Kidney (tissue), 14 donors: Measurements from ENCODE around the gene ARMC6. TPM values are rescaled to one million over a fixed set of nuclear protein-coding genes. Genes with fewer than 3 reads are reported as not detected.
A peak's percentile ranks its signal among the peaks of the same experiment; 100 is the strongest.

ENCODE experiments used
- DNase-seq, 5 donors: peaks; one replicate each; pipeline ENCODE4 v3.0.0-alpha.2; 2013 to 2020
- FAIRE-seq: peaks from 2 replicates; lab custom pipeline; 2012; peaks lifted over from hg19 to GRCh38; lab: Jason Lieb, UNC
- H3K27ac ChIP-seq, 2 donors: one replicate each; pipeline ENCODE4 v1.7.0; 2013; ENCODE audit warnings: low read depth in 2 of 2, low read length in 2 of 2, inconsistent platforms in 1 of 2
- H3K27me3 ChIP-seq: one replicate; pipeline ENCODE4 v1.7.1; 2013; ENCODE audit warnings: low read length, inconsistent platforms; ENCODE audit not compliant: control insufficient read depth, insufficient read depth
- H3K36me3 ChIP-seq, 3 donors: one replicate each; pipeline versions ENCODE4 v1.7.0 to v1.7.1; 2013; ENCODE audit warnings: low read length in 3 of 3, control low read depth in 1 of 3, inconsistent platforms in 1 of 3; ENCODE audit not compliant: insufficient read depth in 3 of 3, control insufficient read depth in 2 of 3
- H3K4me1 ChIP-seq, 3 donors: one replicate each; pipeline versions ENCODE4 v1.7.0 to v1.7.1; 2013; ENCODE audit warnings: low read length in 3 of 3, inconsistent platforms in 1 of 3, low read depth in 1 of 3; ENCODE audit not compliant: control insufficient read depth in 2 of 3, insufficient read depth in 2 of 3
- H3K4me3 ChIP-seq, 3 donors: one replicate each; pipeline versions ENCODE4 v1.7.0 to v1.8.1; 2013; ENCODE audit warnings: low read length in 3 of 3, control low read depth in 1 of 3, inconsistent platforms in 1 of 3
- H3K9ac ChIP-seq, 3 donors: one replicate each; pipeline versions ENCODE4 v1.7.0 to v1.7.1; 2013; ENCODE audit warnings: low read length in 3 of 3, control low read depth in 1 of 3, inconsistent platforms in 1 of 3
- H3K9me3 ChIP-seq, 3 donors: one replicate each; pipeline versions ENCODE4 v1.7.0 to v1.7.1; 2013; ENCODE audit warnings: low read length in 3 of 3, control low read depth in 1 of 3, inconsistent platforms in 1 of 3; ENCODE audit not compliant: control insufficient read depth in 2 of 3, insufficient read depth in 1 of 3
- intact Hi-C: fragments of 100-400 bp; cut with DNase I; formaldehyde crosslinking; loops from one replicate; pipeline ENCODE4 v1.11.1; 2022
- polyA plus RNA-seq: library from polyadenylated mRNA; stranded (reverse); fragments of 350-450 nt; fragmentation: Illumina TruSeq; extraction: RNeasy Lipid Tissue Mini Kit (QIAGEN cat#74804); gene quantifications from one replicate; pipeline ENCODE4 v1.2.3, GENCODE V29; 2014; ENCODE audit warnings: low read depth, low replicate concordance; ENCODE audit not compliant: insufficient read depth
- total RNA-seq: library from RNA; stranded (reverse); fragmentation: NEBNext Ultra II Directional; extraction: Animal tissue kit (Norgen Biotek cat#: 25700); gene quantifications from one replicate; pipeline ENCODE4 v1.2.1, GENCODE V29; 2021
- TF ChIP-seq, protein P1 (sequence below): IDR thresholded peaks from 3 replicates; pipeline ENCODE4 v1.5.1; 2012; ENCODE audit warnings: mild to moderate bottlenecking, moderate library complexity, borderline replicate concordance; ENCODE audit not compliant: insufficient read depth; ENCODE audit errors: extremely low read depth
- donor health status: control.
- donor health status: control.
- donor health status: control.
- donor health status: control.
- donor health status: control.
- donor health status: DM: yes; HTN: yes; CAD: no.
- donor health status: Normal renal cell carcinoma (clear cell type).

ARMC6 gene
- total and polyA plus RNA-seq, 2 donors from 2014 or later: 23.0 to 24.6 TPM

DNA sequence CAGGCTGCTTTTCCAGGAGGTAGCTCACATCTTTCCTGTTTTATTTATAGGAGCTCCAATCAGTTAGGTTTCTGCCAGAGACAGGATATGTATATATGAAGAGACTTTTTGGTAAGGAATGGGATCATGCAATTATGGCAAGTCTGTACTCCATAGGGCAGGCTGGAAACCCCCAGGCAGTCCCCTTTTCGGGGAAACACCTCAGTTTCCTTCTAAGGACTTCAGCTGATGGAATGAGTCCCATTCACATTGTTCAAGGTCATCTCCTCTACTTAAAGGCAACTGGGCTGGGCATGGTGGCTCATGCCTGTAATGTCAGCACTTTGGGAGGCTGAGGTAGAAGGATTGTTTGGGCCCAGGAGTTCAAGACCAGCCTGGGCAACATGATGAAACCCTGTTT lies 19.5 kb downstream of the ARMC6 start:
- Histone ChIP-seq H3K27ac (no peak overlapping the region), H3K4me1 (peaks cover 0 to 3% (median 0%) of the 10 kb centered on the region in 3 donors), H3K9ac (no peak overlapping the region), H3K36me3 (peaks cover 2 to 13% (median 9%) of the 10 kb centered on the region in 3 donors), H3K4me3 (no peak overlapping the region), H3K9me3 (no peaks in the 10 kb centered on the region), H3K27me3 (no peaks in the 10 kb centered on the region)
- FAIRE-seq: no peak
- intact Hi-C loops: loop anchor here (10.0 kb wide), 1 partner anchor 82 kb away; the partner anchor contains the start of gene TMEM161A
- DNase-seq: no peak
- TF ChIP-seq, protein P1, sequence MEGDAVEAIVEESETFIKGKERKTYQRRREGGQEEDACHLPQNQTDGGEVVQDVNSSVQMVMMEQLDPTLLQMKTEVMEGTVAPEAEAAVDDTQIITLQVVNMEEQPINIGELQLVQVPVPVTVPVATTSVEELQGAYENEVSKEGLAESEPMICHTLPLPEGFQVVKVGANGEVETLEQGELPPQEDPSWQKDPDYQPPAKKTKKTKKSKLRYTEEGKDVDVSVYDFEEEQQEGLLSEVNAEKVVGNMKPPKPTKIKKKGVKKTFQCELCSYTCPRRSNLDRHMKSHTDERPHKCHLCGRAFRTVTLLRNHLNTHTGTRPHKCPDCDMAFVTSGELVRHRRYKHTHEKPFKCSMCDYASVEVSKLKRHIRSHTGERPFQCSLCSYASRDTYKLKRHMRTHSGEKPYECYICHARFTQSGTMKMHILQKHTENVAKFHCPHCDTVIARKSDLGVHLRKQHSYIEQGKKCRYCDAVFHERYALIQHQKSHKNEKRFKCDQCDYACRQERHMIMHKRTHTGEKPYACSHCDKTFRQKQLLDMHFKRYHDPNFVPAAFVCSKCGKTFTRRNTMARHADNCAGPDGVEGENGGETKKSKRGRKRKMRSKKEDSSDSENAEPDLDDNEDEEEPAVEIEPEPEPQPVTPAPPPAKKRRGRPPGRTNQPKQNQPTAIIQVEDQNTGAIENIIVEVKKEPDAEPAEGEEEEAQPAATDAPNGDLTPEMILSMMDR: no peak

DNA sequence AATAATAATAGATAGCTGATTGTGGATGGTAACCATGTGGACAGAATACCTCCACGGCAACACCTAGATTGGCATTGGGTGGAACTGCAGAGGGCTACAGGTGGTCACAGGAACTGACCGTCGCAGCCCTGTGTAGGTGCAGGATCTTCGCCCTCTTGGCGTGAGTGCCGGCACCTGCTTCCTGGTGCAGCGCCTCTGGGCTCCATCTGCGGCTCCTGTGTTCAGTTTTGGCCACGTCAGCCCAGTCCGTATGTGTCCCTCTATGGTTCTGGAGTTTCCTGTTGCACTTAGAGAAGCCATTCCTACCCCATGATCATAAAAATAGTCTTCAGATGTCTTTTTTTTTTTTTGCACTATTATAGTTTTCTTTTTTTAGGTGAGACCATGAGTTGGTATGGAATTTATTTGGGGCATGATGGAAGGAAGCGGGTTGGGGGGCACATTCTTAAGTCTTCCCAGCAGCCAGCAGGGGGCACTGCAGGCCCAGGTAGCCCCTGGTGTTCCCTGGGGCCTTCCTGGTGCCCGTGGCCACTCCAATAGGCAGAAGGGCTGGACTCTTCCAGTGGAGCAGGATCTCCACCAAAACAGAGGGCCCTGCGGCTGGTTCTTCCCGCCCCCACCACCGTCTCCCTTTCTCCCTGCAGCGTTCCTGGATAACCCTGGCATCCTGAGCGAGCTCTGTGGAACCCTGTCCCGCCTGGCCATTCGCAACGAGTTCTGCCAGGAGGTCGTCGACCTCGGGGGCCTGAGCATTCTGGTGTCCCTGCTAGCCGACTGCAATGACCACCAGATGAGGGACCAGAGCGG lies 20.3 kb downstream of the ARMC6 start:
- H3K4me1 ChIP-seq: peaks cover 0 to 5% (median 0%) of the 10 kb centered on the region in 3 donors
- no peaks in the 10 kb centered on the region for H3K27me3 ChIP-seq
- peaks cover 2 to 13% (median 9%) of the 10 kb centered on the region in 3 donors for H3K36me3 ChIP-seq
- intact Hi-C loops: loop anchor here (10.0 kb wide), 1 partner anchor 81 kb away; the partner anchor contains the start of gene TMEM161A
- TF ChIP-seq, protein P1: peak; percentile 82
- no peak for FAIRE-seq
- peak in 4 of 5 donors; percentile 67 to 80 (median 75) for DNase-seq
- H3K9ac ChIP-seq: no peak overlapping the region
- H3K9me3 ChIP-seq: no peaks in the 10 kb centered on the region
- no peak overlapping the region for H3K4me3 ChIP-seq
- H3K27ac ChIP-seq: no peak overlapping the region

DNA sequence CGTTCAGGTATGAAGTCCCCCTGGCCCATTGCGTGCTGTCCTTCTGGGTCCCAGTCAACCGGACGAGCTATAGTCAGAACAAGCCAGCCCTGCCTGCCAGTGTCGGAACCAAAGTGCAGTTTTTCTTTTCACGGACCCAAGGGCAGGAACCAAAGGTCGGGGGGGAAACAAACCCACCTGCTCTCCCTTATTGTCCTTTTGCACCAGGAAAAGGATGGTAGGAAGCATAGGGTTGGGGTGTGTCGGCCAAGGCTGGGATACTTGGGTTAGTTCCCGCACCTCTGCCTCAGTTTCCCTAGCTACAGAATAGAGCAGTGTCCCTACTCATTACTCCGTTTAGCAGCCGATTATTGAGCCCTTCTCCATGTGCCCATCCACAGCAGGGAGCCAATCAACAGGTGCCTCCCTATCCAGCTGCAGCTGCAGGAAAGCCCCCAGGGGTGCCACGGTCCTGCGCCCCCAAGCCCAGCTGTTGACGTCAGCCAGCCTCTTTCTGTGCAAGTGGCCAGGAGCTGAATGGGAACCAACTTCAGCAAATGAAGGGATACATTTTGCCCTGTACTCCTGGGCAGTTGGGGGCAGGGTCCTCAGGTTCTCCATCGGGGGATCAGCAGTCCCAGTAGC lies 21.0 kb downstream of the ARMC6 start:
- Histone ChIP-seq H3K9ac (no peak overlapping the region), H3K27ac (no peak overlapping the region), H3K36me3 (peaks cover 2 to 13% (median 8%) of the 10 kb centered on the region in 3 donors), H3K9me3 (no peaks in the 10 kb centered on the region), H3K4me3 (no peak overlapping the region), H3K27me3 (no peaks in the 10 kb centered on the region), H3K4me1 (peaks cover 0 to 5% (median 0%) of the 10 kb centered on the region in 3 donors)
- FAIRE-seq: no peak
- intact Hi-C loops: loop anchor here (10.0 kb wide), 1 partner anchor 80 kb away; the partner anchor contains the start of gene TMEM161A
- no peak for DNase-seq
- TF ChIP-seq, protein P1: no peak
